Esophagus squamous epithelium (tissue), 4 donors: ENCODE results near the gene TRPM7.

ENCODE experiments used
- CTCF ChIP-seq, 6 experiments: fragments of 450-650 bp in 4 of 6; fragments of 200-600 bp in 2 of 6; sonication (generic) in 2 of 6; IDR thresholded peaks; one replicate each; pipeline ENCODE4 v1.5.1; 2016 to 2019; ENCODE audit warnings: antibody characterized with exemption in 6 of 6, mild to moderate bottlenecking in 4 of 6, moderate library complexity in 4 of 6
- POLR2A ChIP-seq, 4 donors: fragments of 450-650 bp; IDR thresholded peaks; one replicate each; pipeline ENCODE4 v1.6.1; 2017; ENCODE audit warnings: antibody characterized with exemption in 4 of 4, mild to moderate bottlenecking in 4 of 4, moderate library complexity in 3 of 4

- TF ChIP-seq CTCF (IDR thresholded peaks at IDR 0.05): no peak
- no peak for TF ChIP-seq POLR2A (IDR thresholded peaks at IDR 0.05)
Measured at GRCh38 chr15:50552238-50552637, 134.4 kb downstream of the TRPM7 start.
